ENCODE results near the gene FAM24A. TPM values are rescaled to one million over a fixed set of nuclear protein-coding genes. Genes with fewer than 3 reads are reported as not detected.
"Not testable (repeated sequence)": the region's sequence is repeated elsewhere in the genome, so short reads cannot be mapped to it uniquely, and the experiment has no call there.

The FAM24A gene
- total RNA-seq: not detected in 2 replicates

GRCh38 chr10:122910310-122910709, at the start of gene FAM24A:
TSS of gene FAM24A (plus strand) at chr10:122910610. CDS start at chr10:122911635, 1,025 bp downstream.
- DNase-seq: no peak

DNA sequence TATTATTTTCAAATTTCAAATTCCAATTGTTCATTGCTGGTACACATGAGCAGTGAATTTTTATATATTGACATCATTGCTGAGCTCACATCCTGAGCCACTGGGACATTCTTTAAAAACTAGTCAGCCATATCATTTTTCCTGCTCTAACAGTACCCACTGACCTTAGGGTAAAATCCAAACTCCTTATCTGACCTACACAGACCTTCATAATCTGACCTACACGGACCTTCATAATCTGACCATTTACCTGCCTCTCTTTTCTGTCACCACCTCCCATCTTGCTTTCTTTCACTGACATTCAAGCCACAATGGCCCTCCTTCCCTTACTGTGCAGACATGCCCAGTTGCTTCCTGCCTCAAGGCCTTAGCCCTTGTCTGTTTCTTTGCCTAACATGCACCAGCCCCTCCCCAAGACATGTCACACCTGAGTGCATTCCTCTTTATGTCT, 48.7 kb upstream of the FAM24A start:
- peak; percentile 77 for DNase-seq

DNA sequence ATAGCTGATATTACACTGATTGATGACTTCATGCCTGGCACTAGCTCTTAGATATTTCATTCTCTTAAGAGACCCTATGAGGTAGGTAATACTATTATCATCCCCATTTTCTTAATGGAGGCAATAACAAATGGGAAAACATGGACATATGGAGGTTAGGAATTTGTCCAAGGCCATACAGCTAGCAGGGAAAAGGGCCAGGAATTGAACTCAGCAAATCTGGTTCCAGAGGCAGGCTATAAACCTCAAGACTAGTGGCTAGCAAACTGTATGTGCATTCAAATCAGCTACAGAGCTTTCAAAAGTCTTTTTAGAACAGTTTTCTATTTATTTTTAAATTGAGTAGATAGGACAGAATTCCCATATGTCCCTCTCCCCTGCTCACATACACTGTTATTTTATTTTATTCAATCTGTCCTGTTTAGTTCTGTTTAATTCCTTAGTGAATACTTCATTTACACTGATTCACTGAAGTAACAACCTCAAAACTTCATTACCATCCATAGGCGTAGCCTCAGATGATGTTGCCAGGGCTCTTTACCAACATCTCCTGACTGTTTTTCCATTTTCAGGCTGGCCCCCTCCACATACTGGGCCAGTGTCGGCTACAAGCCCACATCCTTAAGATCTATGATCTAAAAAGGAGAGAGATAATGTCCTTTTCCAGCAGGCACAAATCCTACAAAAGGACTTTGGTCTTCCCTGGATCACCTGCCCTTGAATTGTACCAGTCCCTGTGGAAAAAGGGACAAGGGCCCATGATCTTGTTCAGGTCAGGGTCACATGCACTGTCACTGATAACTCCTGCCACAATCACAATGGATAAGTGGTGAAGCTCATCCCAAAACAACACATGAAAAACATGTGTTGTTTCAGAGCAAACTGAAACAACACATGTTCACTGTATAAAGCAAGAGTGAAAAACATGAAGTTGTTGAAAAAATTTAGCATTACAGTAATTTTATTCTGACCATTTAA, 46.9 kb upstream of the FAM24A start:
- DNase-seq: no peak

GRCh38 chr10:122864194-122864592, 46.2 kb upstream of the FAM24A start:
- no peak for DNase-seq

GRCh38 chr10:122864901-122865300, 45.5 kb upstream of the FAM24A start:
- peak; percentile 49 for DNase-seq

DNA sequence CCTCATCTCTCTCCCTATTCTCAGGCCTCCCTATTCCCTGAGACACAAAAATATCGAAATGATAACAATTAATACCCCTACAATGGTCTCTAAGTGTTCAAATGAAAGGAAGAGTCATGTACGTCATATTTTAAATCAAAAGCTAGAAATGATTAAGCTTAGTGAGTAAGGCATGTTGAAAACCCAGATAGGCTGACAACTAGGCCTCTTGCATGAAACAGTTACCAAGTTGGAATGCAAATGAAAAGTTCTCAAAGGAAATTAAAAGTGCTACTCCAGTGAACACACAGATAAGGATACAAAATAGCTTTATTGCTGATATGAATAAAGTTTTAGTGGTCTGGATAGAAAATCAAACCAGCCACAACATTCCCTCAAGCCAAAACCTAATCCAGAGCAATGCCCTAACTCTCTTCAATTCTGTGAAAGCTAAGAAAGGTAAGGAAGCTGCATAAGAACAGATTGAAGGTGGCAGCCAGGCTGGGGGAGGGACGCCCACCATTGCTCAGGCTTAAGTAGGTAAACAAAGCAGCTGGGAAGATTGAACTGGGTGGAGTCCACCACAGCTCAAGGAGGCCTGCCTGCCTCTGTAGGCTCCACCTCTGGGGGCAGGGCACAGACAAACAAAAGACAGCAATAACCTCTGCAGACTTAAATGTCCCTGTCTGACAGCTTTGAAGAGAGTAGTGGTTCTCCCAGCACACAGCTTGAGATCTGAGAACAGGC, 43.5 kb upstream of the FAM24A start:
- not testable (repeated sequence) for DNase-seq

DNA sequence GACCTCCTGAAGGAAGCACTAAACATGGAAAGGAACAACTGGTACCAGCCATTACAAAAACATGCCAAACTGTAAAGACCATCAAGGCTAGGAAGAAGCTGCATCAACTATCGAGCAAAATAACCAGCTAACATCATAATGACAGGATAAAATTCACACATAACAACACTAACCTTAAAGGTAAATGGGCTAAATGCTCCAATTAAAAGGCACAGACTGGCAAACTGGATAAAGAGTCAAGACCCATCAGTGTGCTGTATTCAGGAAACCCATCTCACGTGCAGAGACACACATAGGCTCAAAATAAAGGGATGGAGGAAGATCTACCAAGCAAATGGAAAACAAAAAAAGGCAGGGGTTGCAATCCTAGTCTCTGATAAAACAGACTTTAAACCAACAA, 41.6 kb upstream of the FAM24A start:
- not testable (repeated sequence) for DNase-seq

DNA sequence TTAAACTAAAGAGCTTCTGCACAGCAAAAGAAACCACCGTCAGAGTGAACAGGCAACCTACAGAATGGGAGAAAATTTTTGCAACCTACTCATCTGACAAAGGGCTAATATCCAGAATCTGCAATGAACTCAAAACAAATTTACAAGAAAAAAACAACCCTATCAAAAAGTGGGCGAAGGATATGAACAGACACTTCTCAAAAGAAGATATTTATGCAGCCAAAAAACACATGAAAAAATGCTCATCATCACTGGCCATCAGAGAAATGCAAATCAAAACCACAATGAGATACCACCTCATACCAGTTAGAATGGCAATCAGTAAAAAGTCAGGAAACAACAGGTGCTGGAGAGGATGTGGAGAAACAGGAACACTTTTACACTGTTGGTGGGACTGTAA, 38.5 kb upstream of the FAM24A start:
- not testable (repeated sequence) for DNase-seq

- DNase-seq: no peak
These were observed 34.5 kb upstream of the FAM24A start for GRCh38 chr10:122875843-122876466.

DNA sequence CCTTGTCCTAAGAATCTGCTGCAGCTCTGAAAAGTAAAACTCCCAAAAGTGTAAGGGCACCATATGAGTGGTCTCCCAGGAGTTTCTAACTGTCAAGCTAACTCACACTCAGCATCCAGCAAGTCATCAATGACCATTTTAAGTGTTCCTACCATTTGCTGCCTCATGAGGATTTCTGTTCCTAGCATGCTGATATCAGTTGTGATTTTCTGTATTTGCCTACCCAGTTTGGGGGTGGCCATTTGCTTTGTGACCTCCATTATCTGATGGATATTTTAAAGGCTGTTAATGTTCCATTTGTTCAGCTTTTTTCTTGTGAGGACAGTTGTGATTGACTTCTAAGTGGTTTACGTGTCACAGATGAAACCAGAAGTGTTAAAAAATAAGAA, 33.9 kb upstream of the FAM24A start:
- no peak for DNase-seq

- no peak for DNase-seq
These were observed 33.1 kb upstream of the FAM24A start for GRCh38 chr10:122877264-122877663.

GRCh38 chr10:122878799-122879338, 31.5 kb upstream of the FAM24A start:
- peak; percentile 63 for DNase-seq

DNA sequence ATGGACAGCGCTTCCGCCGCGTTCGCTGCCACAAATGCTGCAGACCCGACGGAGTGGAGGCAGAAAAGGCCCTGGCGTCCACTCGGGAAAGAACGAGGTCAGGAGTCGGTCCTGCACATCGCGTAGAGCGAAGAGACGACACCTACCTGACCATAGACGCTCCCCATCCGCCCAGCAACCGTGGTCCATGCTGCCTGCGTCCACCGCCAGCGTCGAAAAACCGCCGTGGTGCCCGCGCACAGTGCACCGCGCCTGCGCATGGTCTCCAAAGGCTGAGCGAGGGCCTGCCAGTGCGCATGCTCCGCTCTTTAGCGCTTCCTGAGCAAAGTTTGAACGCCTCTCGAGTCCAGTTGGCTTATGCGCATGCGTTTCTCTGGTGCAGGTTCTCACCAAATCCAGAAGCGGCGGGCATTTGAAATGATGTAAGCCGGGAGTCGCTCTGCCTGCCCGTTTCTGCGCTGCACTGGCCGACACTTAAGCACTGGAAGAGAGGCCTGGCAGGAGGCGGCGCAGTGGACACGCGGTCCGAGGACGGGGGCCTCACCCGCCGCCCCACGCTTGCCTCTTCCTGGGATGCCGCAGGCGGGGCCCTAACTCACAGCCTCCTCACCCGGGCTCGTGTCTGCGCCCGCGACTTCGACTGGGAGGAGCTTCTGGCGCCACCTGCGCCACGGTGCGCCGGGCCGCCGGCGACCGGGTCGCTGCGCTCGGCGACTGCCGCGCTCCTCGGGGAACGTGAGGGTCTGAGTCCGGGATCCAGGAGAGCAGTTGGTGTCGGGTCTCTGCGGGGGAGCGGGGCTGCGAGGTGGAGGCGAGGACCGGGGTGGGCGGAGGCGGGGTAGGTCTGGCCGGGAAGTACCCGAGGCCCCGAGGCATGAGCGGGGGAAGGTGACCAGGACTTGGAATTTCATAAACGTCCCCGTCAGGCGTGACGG, 30.8 kb upstream of the FAM24A start, which contains the start of gene FAM24B:
FAM24B (minus strand) TSS at position 243 of the 935 bp plus-strand sequence. CDS start 29,066 bp downstream, outside the sequence.
- peak; percentile 99 for DNase-seq

DNA sequence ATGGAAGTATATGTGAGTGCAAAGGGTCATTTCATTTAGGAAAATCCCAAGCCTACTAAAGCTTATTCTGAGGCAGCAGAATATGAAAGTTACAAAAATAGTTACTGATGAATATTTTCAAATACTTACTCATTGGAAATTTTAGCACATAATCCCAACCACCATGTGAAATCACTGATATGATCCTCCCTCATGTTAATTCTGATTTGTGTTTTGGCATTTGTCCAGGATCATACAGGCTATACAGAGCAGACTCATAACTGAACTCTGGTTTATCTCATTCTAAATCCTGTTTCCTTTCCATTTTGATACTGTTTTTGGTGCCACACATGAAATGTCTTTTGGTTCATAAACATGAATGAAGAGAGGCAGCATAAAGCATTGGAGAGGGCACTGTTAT, 27.6 kb upstream of the FAM24A start:
- DNase-seq: peak; percentile 15

DNA sequence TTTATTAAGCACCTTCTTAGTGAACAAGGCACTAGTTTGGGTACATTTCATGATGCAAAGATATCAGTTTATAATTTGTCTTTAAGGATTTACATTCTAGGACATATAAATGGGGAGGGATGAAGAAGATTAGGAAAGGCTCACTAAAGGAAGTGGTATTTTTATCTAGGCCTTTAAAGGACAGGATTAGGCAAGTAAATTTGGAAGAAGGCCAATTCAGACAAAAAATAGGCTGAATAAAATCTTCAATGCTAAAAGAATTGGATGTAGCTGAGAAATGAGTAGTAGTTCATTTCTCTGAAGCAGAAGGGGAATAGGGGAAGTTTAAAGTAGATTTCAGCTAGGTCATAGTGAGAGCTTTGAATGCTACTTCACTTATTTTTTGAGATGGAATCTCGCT, 26.2 kb upstream of the FAM24A start:
- DNase-seq: no peak

GRCh38 chr10:122894261-122894944, 16.0 kb upstream of the FAM24A start:
- DNase-seq: no peak

- DNase-seq: not testable (repeated sequence)
These were observed 6.5 kb upstream of the FAM24A start for GRCh38 chr10:122903861-122904260.

DNA sequence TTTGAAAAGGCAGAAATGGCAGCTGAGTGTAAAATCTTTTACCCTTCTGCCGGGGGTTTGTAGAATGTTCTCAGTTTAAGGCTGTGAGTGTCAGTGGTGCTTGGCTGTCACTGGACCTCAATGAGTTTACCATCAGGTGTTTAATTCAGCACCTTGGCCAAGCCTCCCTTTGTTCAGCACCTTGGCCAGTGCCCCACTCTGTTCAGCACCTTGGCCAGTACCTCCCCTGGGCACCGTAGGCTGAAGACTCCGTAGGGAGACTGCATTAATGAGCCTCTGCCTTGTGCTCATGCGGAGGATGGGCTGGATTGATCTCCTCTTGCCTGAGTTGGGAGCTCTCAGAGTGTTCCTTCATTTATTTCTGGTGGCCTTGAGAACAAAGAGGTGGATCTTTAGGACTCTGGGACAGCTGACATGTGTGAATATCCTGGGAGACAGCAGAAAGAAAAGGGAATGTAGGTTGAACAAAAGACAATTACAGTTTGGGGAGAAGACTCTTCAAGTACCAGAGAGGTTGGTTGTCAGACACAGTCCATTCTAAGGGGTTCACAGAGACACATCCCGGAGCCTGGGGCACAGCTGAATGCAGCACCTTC, 1.6 kb downstream of the FAM24A start:
- peak; percentile 74 for DNase-seq

GRCh38 chr10:122915700-122916099, 5.3 kb downstream of the FAM24A start:
- DNase-seq: no peak

DNA sequence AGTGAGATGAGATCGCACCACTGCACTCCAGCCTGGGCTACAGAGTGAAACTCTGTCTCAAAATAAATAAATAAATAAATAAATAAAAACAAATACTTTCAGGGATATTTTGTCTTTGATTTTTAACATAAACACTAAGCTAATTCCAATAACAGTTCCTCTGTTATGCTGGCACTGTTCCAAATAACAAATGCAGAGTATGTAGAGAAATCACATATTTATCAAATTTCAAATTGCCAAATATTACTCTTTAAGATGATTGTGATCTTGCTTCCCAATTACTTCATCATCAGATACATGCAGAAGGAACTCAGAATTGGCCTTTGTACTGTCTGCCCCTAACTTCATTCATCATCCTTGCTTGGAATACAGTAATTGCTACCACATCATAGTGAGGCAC, 19.7 kb downstream of the FAM24A start:
- no peak for DNase-seq
